ENCODE results near the gene CGB2. TPM values are rescaled to one million over a fixed set of nuclear protein-coding genes. Genes with fewer than 3 reads are reported as not detected.

CGB2 gene
- total RNA-seq, 1 experiment from 2014 or later, result 0.77 TPM

DNA sequence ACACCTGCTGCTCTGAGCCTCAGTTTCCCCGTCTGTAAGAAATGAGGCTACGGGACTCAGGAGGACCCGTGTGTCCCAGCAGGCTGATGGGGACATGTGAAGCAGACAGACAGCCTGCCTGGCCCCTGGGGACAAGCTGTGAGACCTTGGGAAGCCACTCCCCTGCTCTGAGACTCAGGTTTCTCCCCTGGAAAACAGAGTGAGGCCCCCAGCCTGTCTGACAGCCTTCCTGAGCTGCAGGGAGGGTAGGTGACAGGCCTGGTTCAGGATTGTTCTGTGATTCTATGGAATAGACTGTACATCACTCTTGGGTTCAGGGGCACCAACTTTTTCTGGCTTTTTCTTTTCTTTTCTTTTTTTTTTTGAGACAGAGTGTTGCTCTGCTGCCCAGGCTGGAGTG is 35.9 kb downstream of the CGB2 start:
- Histone ChIP-seq H3K79me1 (ENCODE audit: insufficient read depth, low read depth, low read length, poor library complexity, severe bottlenecking) (no peaks in the 10 kb centered on the region), H4K8ac (replicated peaks; ENCODE audit: insufficient read length, low read depth, low read length) (no peak overlapping the region), H3K9ac (ENCODE audit: extremely low read depth, insufficient read length, low read length) (no peak overlapping the region), H4K5ac (ENCODE audit: insufficient read length, low read depth, low read length) (no peak overlapping the region), H3K27ac (ENCODE audit: insufficient read length, low read depth, low read length) (no peak overlapping the region), H3K4me2 (ENCODE audit: insufficient read depth, insufficient read length, low read length) (no peak overlapping the region), H2BK120ac (ENCODE audit: low read depth, low read length, poor library complexity, severe bottlenecking) (no peak overlapping the region), H3K27me3 (ENCODE audit: insufficient read depth, low read length) (peaks cover 36% of the 10 kb centered on the region; the same call in 1 of the 2 replicates), H4K20me1 (ENCODE audit: control insufficient read depth, insufficient read depth, insufficient read length) (no peaks in the 10 kb centered on the region), H2BK5ac (ENCODE audit: insufficient read length, low read length) (no peak overlapping the region), H3T11ph (ENCODE audit: low read length) (no peak overlapping the region), H3K14ac (ENCODE audit: insufficient read depth, low read length) (no peak overlapping the region), H2BK15ac (ENCODE audit: low read depth, low read length) (no peak overlapping the region; the same call in 1 of the 2 replicates), H3K79me2 (ENCODE audit: insufficient read depth, low read length) (no peaks in the 10 kb centered on the region), H4K91ac (ENCODE audit: insufficient read length, low read depth, low read length) (no peak overlapping the region), H2AK5ac (ENCODE audit: insufficient read length, low read length) (no peak overlapping the region), H3K56ac (ENCODE audit: insufficient read length, low read depth, low read length) (no peak overlapping the region), H2BK12ac (ENCODE audit: insufficient read length, low read depth, low read length) (no peak overlapping the region), H3K23ac (ENCODE audit: insufficient read length, low read depth, low read length) (no peak overlapping the region), H3K9me3 (ENCODE audit: control insufficient read depth, low read depth, low read length) (no peaks in the 10 kb centered on the region), H3K18ac (ENCODE audit: insufficient read length, low read depth, low read length) (no peak overlapping the region), H3K4me1 (ENCODE audit: insufficient read depth, low read length) (peaks cover 2% of the 10 kb centered on the region; the same call in 1 of the 2 replicates), H3K23me2 (ENCODE audit: insufficient read length, low read depth, low read length, poor library complexity, severe bottlenecking) (peaks cover 3% of the 10 kb centered on the region), H2BK20ac (ENCODE audit: low read depth, low read length, poor library complexity, severe bottlenecking) (no peak overlapping the region), H3K4ac (ENCODE audit: low read depth, low read length) (no peak overlapping the region), H2AFZ (ENCODE audit: low read length) (no peak overlapping the region)
- H3K9me3 Mint-ChIP-seq, result peaks cover 7 to 14% of the 10 kb centered on the region in 2 experiments; a peak in 4 of 5 replicates
- TF ChIP-seq, protein P1, sequence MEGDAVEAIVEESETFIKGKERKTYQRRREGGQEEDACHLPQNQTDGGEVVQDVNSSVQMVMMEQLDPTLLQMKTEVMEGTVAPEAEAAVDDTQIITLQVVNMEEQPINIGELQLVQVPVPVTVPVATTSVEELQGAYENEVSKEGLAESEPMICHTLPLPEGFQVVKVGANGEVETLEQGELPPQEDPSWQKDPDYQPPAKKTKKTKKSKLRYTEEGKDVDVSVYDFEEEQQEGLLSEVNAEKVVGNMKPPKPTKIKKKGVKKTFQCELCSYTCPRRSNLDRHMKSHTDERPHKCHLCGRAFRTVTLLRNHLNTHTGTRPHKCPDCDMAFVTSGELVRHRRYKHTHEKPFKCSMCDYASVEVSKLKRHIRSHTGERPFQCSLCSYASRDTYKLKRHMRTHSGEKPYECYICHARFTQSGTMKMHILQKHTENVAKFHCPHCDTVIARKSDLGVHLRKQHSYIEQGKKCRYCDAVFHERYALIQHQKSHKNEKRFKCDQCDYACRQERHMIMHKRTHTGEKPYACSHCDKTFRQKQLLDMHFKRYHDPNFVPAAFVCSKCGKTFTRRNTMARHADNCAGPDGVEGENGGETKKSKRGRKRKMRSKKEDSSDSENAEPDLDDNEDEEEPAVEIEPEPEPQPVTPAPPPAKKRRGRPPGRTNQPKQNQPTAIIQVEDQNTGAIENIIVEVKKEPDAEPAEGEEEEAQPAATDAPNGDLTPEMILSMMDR (conservative IDR thresholded peaks at IDR 0.05), result no peak
- peaks cover 83% of the 10 kb centered on the region for H3K27me3 Mint-ChIP-seq (ENCODE audit: low read depth)
- H3K36me3 Mint-ChIP-seq (ENCODE audit: insufficient read depth in 1 of 3, low read depth in 3 of 3), result peaks cover 0 to 4% (median 3%) of the 10 kb centered on the region in 3 experiments; a peak in 3 of 7 replicates
- no peak overlapping the region for H3K27ac Mint-ChIP-seq
- H3K4me3 Mint-ChIP-seq, result no peak overlapping the region
- DNase-seq, result no peak
- no CpG with 5 or more reads among the region's 3 CpGs for WGBS (ENCODE audit: extremely low coverage, insufficient read length, low lambda C conversion rate)
- H3K4me1 Mint-ChIP-seq, result peaks cover 29 to 46% of the 10 kb centered on the region in 2 experiments

Data from H9 (cell line).